Measurements from ENCODE around the gene EXOC4.

The EXOC4 gene

GRCh38 chr7:134089446-134089845 is 836.6 kb downstream of the EXOC4 start:
- no peaks in the 10 kb centered on the region for H3K9me2 ChIP-seq (replicated peaks; ENCODE audit: low read depth, low read length)
- H4K20me1 ChIP-seq (ENCODE audit: insufficient read depth, low read length, poor library complexity, severe bottlenecking): no peaks in the 10 kb centered on the region
- no peaks in the 10 kb centered on the region for H3F3A ChIP-seq (ENCODE audit: low read depth)
- no peaks in the 10 kb centered on the region for H3K79me2 ChIP-seq (ENCODE audit: insufficient read depth, low read length)
- H3K9me3 ChIP-seq (ENCODE audit: insufficient read depth, low read depth, low read length): peaks cover 21% of the 10 kb centered on the region; the same call in 1 of the 2 replicates
- no peak overlapping the region for H2AFZ ChIP-seq (ENCODE audit: low read length)
- H3K4me1 ChIP-seq (ENCODE audit: insufficient read depth, low read length, poor library complexity, severe bottlenecking): no peaks in the 10 kb centered on the region
- H3K27me3 ChIP-seq (ENCODE audit: insufficient read depth, low read length, poor library complexity, severe bottlenecking): no peaks in the 10 kb centered on the region
- no peaks in the 10 kb centered on the region for H3K36me3 ChIP-seq (ENCODE audit: insufficient read depth, low read length)
- H3K4me3 ChIP-seq (ENCODE audit: low read length, poor library complexity, severe bottlenecking): no peak overlapping the region
- H3K4me2 ChIP-seq (ENCODE audit: low read depth, low read length, poor library complexity, severe bottlenecking): no peak overlapping the region
- TF ChIP-seq CTCF (conservative IDR thresholded peaks at IDR 0.05; ENCODE audit: low read length) (no peak), EZH2phosphoT487 (IDR thresholded peaks at IDR 0.05; ENCODE audit: borderline replicate concordance) (no peak)
- no peak overlapping the region for H3K9ac ChIP-seq (ENCODE audit: low read depth, low read length, poor library complexity, severe bottlenecking)

- H3K79me2 ChIP-seq (ENCODE audit: insufficient read depth, low read length): no peaks in the 10 kb centered on the region
- no peak overlapping the region for H3K4me2 ChIP-seq (ENCODE audit: low read depth, low read length, poor library complexity, severe bottlenecking)
- no peak overlapping the region for H2AFZ ChIP-seq (ENCODE audit: low read length)
- H3K4me1 ChIP-seq (ENCODE audit: insufficient read depth, low read length, poor library complexity, severe bottlenecking): no peaks in the 10 kb centered on the region
- no peak for TF ChIP-seq CTCF (conservative IDR thresholded peaks at IDR 0.05; ENCODE audit: low read length)
- TF ChIP-seq EZH2phosphoT487 (IDR thresholded peaks at IDR 0.05; ENCODE audit: borderline replicate concordance): no peak
- no peaks in the 10 kb centered on the region for H3F3A ChIP-seq (ENCODE audit: low read depth)
- H3K4me3 ChIP-seq (ENCODE audit: low read length, poor library complexity, severe bottlenecking): no peak overlapping the region
- no peaks in the 10 kb centered on the region for H3K27me3 ChIP-seq (ENCODE audit: insufficient read depth, low read length, poor library complexity, severe bottlenecking)
- H4K20me1 ChIP-seq (ENCODE audit: insufficient read depth, low read length, poor library complexity, severe bottlenecking): no peaks in the 10 kb centered on the region
- no peaks in the 10 kb centered on the region for H3K9me3 ChIP-seq (ENCODE audit: insufficient read depth, low read depth, low read length)
- H3K36me3 ChIP-seq (ENCODE audit: insufficient read depth, low read length): no peaks in the 10 kb centered on the region
- no peak overlapping the region for H3K9ac ChIP-seq (ENCODE audit: low read depth, low read length, poor library complexity, severe bottlenecking)
- H3K9me2 ChIP-seq (replicated peaks; ENCODE audit: low read depth, low read length): no peaks in the 10 kb centered on the region
Measured at GRCh38 chr7:134098072-134098471, 845.2 kb downstream of the EXOC4 start.

GRCh38 chr7:134101716-134102115 is 848.8 kb downstream of the EXOC4 start:
- H3K9me2 ChIP-seq (replicated peaks; ENCODE audit: low read depth, low read length): no peaks in the 10 kb centered on the region
- H3F3A ChIP-seq (ENCODE audit: low read depth): no peaks in the 10 kb centered on the region
- TF ChIP-seq EZH2phosphoT487 (IDR thresholded peaks at IDR 0.05; ENCODE audit: borderline replicate concordance) (no peak), CTCF (conservative IDR thresholded peaks at IDR 0.05; ENCODE audit: low read length) (no peak)
- no peak overlapping the region for H2AFZ ChIP-seq (ENCODE audit: low read length)
- no peak overlapping the region for H3K4me2 ChIP-seq (ENCODE audit: low read depth, low read length, poor library complexity, severe bottlenecking)
- H3K79me2 ChIP-seq (ENCODE audit: insufficient read depth, low read length): no peaks in the 10 kb centered on the region
- no peaks in the 10 kb centered on the region for H3K27me3 ChIP-seq (ENCODE audit: insufficient read depth, low read length, poor library complexity, severe bottlenecking)
- H4K20me1 ChIP-seq (ENCODE audit: insufficient read depth, low read length, poor library complexity, severe bottlenecking): no peaks in the 10 kb centered on the region
- no peaks in the 10 kb centered on the region for H3K36me3 ChIP-seq (ENCODE audit: insufficient read depth, low read length)
- H3K9me3 ChIP-seq (ENCODE audit: insufficient read depth, low read depth, low read length): no peaks in the 10 kb centered on the region
- H3K4me3 ChIP-seq (ENCODE audit: low read length, poor library complexity, severe bottlenecking): no peak overlapping the region
- no peak overlapping the region for H3K9ac ChIP-seq (ENCODE audit: low read depth, low read length, poor library complexity, severe bottlenecking)
- no peaks in the 10 kb centered on the region for H3K4me1 ChIP-seq (ENCODE audit: insufficient read depth, low read length, poor library complexity, severe bottlenecking)
